ENCODE results near the gene HLA-C.
"Not testable (repeated sequence)": the region's sequence is repeated elsewhere in the genome, so short reads cannot be mapped to it uniquely, and the experiment has no call there.

HLA-C gene

DNA sequence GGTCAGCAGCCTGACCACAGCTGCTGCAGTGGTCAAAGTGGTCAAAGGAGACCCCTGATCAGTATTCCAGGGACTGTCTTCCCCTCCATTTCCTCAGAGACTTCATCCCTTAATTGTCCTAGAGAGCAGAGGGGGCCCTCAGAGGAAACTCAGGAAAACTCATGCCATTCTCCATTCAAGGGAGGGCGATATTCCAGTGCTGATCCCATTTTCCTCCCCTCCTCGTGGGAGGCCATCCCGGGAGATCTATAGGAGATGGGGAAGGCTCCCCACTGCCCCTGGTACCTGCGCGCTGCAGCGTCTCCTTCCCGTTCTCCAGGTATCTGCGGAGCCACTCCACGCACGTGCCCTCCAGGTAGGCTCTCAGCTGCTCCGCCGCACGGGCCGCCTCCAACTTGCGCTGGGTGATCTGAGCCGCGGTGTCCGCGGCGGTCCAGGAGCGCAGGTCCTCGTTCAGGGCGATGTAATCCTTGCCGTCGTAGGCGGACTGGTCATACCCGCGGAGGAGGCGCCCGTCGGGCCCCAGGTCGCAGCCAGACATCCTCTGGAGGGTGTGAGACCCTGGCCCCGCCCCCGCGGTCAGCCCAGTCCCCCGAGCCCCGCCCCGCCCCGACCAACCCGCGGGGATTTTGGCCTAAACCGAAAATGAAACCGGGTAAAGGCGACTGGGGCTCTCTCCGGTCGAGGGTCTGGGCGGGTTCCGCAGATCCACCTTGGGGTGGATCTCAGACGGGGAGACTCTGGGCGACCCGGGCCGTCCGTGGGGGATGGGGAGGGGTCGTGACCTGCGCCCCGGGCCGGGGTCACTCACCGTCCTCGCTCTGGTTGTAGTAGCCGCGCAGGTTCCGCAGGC lies 878 bp downstream of the HLA-C start:
- DNase-seq (ENCODE audit: low spot score): peak; percentile 87

DNA sequence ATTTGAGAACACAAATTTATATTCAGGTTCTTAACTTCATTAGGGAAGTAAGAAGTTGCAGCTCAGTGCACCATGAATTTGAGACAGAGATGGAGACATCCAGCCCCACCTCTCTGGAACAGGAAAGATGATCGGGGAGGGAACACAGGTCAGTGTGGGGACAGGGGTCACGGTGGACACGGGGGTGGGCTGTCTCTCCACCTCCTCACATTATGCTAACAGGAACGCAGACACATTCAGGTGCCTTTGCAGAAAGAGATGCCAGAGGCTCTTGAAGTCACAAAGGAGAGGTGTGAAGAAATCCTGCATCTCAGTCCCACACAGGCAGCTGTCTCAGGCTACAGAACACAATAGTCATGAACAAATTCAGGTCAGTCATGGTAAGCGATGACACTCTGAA lies 3.1 kb downstream of the HLA-C start:
- DNase-seq (ENCODE audit: low spot score): no peak

DNA sequence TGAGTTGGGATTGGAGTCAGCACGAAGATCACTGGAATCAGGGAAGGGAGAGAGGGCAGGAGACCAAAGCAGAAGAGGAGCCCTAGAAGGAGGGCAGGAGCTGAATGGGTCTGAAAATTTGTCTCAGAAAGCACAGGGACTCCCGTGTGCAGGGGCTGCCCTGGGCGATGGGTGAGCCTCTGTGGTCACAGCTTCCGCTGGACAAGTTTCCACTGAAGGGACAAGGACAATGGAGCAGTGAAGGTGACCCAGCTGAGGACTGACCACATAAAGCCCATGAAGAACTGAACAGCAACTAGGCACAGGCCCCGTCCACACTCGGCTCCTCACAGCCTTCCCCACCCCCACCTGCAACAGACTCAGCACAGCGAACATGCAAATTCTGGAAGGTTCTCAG lies 3.5 kb downstream of the HLA-C start:
- no peak for DNase-seq (ENCODE audit: low spot score)

DNA sequence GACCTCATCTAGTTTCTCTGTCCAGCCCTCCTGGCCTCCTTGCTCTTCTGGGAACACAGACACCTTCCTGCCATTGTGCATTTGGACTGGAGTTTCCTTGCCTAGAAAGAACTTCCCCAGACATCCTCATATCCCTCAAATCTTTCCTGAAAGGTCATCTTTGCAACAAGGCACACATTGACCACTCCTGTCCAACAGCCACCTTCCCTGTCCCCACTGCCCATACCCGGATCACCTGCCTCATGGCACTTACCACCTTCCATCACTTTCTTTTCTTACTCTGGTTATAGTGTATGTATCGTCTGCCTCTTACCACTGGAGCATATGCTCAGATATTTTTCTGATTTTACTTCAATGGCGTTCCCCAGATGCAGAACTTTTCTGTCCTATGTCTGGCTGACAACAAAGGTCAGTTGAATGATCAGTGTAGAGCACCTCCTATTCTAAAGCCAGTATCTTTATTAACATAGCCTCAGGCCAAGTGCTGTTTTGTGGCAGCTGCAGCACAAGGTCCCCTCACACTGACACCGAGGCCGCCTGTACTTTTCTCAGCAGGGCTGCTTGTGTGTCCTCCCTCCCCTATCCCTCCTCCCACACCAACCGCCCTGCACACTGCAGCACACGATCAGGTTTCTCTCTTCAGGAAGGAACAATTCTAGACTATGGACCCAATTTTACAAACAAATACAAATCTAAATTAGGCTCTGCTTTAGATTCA lies 4.1 kb downstream of the HLA-C start:
- DNase-seq (ENCODE audit: low spot score): no peak

DNA sequence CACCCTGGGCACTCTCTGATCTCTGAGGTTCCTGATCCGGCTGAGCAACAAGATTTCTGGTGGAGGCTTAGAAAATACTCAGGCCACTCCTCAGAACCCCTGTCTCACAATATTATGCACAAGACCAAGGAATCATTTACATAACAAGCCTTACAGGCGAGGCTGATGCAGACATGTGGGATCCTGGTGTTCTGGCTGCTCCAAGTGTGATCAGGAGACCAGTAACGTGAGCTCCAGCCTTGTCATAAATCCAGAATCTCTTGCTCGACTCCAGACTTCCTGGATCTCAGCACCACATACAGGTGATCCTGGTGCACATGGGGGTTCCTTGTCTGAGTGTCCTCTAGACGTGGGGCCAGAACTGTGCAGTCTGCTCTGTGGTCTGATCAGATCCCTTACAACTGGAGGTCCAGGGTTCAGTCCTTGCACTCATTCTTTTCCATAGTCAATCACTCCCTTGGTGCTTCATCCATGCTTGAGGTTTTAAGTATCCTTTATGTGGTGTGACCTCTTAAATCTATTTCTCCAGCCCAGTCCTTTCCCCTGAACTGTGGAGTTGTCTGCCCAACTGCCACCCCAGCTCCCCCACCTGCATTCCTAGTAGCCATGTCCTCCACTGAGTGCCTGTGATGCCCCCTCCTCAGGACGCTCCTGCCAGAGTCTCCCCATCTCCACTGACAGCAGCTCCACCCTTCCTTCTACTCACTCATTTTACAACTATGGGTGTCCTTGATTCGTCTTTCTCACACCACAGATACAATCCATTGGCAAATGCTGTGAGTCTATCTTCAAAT lies 5.1 kb downstream of the HLA-C start:
- DNase-seq (ENCODE audit: low spot score): no peak

DNA sequence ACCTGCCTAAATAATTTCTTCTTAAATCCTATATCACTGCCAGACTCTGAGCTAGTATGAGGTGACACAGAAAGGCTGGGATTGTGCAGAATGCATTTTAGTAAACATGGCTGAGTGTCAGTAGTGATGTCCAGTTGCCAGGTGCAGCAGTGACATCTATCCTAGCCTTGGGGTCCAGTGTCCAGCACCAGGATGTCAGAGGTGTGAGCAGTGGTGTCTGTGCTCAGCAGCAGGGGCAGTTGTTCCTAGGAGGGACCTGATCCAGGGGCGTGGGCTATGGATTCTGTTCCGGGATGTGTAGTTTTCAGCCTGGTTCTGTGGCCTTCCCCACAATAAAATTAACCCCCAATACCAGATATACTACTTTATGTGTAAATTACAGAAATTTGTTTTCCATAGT lies 6.0 kb downstream of the HLA-C start:
- DNase-seq (ENCODE audit: low spot score): no peak

DNA sequence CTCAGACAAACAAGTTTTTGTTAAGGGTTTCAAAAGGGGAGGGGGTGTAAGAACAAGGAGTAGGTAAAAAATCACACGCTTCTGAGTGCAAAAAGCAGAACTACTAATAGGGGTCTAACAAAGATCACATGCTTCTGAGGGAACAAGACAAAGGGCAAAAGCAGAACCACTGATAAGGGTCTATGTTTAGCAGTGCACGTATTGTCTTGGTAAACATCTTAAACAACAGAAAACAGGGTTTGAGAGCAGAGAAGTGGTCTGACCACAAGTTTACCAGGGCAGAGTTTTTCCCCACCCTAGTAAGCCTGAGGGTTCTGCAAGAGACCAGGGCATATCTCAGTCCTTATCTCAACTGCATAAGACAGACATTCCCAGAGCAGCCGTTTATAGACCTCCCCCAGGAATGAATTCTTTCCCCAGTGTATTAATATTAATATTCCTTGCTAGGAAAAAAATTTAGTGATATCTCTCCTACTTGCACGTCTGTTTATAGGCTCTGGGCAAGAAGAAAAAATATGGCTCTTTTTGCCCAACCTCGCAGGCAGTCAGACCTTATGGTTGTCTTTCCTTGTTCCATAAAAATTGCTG lies 8.5 kb downstream of the HLA-C start:
- not testable (repeated sequence) for DNase-seq (ENCODE audit: low spot score)

DNA sequence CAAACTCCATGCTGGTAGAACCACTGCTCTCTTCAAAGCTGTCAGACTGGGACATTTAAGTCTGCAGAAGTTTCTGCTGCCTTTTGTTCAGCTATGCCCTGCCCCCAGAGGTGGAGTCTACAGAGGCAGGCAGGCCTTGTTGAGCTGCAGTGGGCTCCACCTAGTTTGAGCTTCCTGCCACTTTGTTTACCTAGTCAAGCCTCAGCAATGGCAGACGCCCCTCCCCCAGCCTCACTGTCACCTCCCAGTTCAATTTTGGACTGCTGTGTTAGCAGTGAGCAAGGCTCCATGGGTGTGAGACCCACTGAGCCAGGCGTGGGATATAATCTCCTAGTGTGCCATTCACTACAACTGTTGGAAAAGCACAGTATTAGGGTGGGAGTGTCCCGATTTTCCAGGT lies 11.9 kb downstream of the HLA-C start:
- not testable (repeated sequence) for DNase-seq (ENCODE audit: low spot score)

DNA sequence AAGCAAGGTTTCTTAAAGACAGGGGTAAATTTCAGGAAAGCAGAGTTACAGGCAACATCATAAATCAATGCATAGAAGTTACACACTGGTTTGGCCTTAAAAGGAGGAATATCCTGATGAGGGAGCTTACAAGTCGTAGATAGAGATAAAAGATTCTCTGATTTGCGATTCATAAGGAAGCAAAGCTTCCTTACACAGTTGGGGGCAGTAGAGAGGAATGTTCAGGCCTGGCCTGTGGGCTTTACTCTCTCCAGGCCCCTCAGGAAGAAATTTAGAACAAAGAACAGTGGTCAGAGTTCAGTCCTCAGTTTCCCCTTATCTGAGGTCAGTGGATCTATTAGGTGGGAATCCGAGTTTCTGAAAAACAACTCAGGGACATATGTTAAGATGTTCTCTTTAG lies 19.3 kb downstream of the HLA-C start:
- no peak for DNase-seq (ENCODE audit: low spot score)

DNA sequence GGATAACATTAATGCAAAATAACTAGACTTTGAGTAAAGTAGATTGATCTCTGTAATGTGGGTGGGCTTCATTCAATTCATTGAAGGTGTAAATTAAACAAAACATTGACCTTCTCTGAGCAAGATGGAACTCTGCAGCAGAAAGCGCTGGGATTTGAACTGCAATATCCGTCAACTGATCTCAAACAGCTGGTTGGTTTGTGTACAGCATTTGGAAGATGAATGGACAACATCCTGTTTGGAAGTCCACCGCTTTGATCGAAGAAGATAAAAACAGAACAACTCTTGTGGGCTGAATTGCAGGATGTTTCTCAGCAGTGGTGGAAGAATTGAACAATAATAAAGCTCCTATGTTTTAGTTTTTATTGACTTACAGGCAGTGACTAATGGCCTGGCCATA lies 20.6 kb downstream of the HLA-C start:
- DNase-seq (ENCODE audit: low spot score): no peak

DNA sequence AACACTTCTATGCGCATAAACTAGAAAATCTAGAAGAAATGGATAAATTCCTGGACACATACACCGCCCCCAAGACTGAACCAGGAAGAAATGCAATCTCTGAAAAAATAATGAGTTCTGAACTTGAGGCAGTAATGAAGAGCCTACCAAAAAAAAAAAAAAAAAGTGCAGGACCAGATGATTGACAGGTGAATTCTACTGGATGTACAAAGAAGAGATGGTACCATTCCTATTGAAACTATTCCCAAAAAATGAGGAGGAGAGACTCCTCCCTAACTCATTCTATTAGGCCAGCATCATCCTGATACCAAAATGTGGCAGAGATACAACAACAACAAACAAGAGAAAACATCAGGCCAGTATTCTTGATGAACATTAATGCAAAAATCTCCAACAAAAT lies 22.7 kb downstream of the HLA-C start:
- no peak for DNase-seq (ENCODE audit: low spot score)

DNA sequence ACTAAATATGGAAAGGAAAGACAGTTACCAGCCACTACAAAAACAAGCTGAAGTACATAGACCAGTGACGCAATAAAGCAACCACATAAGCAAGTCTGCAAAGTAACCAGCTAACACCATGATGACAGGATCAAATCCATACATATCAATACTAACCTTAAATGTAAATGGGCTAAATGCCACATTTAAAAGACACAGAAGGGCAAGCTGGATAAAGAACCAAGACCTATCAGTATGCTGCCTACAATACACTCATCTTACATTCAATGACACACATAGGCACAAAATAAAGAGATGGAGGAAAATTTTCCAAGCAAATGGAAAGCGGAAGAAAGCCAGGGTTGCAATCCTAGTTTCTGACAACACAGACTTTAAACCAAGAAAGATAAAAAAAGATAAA lies 24.1 kb downstream of the HLA-C start:
- no peak for DNase-seq (ENCODE audit: low spot score)

DNA sequence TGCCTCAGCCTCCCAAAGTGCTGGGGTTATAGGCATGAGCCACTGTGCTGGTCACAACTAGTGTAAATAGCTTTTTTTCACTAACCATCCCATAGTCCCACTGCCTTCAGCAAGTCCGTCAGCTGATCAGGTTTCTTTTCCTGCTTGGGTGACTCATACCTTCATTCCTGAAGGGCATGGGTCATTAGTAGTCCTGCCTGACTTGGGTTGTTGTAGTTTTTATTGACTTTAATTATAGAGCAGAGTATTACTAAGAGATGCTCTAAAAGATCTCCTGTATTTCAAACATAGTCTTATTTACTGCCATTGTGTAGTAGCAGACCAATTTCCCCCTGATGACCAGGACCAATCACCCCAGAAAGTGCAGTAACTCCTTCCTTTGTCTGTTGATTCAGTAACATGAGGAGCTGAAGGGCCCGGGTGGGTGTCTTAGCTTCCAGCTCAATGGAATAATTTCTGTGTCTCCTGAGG lies 25.8 kb downstream of the HLA-C start:
- DNase-seq (ENCODE audit: low spot score): peak; percentile 86

DNA sequence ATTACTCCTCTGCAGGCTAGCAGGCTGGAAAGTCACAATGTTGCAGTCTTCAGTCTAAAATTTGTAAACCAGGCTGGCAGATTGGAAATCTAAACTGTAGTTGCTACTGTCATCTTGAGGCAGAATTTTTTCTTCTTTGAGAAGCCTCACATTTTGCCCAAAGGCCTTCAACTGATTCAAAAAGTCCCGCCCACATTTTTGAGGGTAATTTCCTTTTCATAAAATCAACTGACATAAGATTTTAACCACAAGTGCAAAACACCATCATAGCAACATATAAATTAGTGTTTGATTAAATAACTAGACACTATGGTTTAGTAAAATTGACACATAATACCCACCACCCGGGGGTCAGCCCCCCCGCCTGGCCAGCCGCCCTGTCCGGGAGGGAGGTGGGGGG lies 28.4 kb downstream of the HLA-C start:
- no peak for DNase-seq (ENCODE audit: low spot score)

DNA sequence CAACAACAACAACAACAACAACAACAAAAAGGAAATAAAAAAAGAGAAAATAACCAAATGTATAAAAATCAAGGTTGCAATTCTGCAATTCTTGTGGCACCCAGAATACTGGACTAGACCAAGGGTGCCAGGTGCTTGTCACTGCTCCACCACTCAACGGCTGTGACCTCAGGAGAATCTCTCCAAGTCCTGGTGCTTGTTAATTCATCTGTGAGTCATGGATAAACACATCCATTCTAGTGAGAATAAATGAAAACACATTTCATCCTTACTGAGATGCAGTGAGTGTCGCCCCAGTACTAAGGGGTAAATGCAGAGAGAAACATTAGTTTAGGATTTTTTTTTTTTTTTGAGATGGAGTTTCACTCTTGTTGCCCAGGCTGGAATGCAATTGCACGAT lies 32.0 kb downstream of the HLA-C start:
- no peak for DNase-seq (ENCODE audit: low spot score)

DNA sequence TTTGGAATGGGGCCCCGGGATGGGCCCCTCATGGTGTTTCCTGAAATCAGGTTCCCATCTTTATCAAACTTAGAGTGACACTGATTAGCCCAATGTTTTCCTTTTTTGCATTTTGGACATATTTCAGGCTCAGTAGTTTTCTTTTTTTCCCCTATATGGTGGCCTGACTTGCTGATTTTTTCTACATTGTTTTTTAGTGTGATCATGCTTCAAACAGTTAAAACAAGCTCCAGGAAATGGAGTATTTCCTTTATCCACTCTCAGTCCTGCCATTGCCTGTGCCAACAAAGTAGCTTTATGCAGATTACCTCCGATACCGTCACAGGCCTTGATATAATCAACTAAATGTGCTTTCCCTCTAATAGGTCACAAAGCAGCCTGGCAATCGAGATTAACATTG lies 37.8 kb downstream of the HLA-C start:
- not testable (repeated sequence) for DNase-seq (ENCODE audit: low spot score)

DNA sequence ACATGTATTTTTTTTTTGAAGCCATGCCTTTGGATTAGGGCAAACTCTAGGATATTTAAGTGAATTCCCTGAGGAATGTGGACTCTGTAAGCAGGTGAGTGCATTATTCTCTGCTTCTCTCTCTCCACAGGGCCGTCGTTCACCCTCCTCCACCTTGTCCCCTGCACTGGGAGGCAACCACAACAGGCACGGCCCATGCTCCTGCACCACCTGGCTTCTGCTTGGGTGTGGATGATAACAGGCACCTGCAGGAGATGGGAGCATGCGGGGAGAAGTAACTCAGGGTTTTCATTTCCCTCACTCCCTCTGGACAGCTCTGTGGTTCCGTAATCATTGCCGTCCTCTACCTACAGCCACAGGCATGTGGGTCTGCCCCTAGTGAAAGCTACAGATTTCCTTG lies 43.4 kb downstream of the HLA-C start:
- no peak for DNase-seq (ENCODE audit: low spot score)

DNA sequence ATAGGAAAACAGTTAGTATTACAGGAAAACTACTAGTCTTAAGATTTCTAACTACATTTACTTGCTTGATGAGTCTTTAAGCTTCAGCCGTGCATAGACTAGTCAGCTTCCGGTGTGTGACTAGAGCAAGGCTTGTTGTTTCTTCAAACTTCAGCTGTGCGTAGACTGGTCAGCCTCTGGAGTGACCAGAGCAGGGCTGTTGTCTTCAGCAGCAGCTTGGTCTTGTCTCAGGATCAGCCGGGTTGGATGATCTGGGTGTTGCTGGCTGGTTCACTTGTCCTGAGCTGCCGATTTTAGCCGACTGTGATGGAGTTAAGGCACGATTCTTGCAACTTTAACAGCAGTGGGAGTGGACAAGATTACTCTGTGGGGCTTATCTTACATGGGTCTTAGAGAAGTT lies 44.7 kb downstream of the HLA-C start:
- DNase-seq (ENCODE audit: low spot score): no peak

DNA sequence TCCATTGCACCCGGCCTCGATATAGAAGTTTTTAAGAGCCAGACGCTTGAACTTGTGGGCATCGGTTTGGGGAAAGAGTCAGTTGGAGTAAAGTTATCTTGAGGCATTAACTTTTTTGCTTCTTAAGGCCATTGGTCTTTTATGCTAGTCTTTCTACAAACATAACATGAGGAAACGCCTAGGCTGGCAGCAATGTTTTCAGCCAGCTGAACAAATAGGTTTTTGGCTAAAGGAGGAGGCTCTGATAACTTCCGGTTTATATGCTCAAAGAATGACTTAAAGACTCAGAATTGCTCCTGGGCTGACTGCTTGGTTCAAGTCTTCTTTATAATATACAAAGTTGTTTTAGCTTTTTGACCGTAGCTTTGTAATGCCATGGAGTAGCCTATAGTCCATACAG lies 46.2 kb downstream of the HLA-C start:
- no peak for DNase-seq (ENCODE audit: low spot score)

DNA sequence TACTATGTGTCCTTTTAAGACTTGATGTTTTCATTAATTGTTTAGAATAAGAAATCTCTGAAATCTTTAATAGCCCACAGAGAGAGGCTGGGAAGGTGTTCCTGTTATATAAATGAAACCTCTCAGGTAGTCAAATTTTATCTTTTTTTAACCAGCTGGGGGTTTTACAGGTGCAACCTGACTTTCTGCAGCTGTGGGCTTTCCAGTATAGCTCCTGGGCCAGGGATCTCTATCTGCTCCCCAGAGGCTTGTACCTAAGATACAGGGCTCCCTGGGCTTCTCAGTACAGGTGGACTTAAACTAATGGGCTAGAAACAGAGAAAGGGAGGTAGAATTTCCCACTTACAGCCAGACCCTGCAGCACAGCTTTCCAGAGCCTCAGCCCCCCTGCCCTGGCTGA lies 49.4 kb downstream of the HLA-C start:
- DNase-seq (ENCODE audit: low spot score): no peak
